ENCODE data around the gene ZSWIM5.
"Not testable (repeated sequence)": the region's sequence is repeated elsewhere in the genome, so short reads cannot be mapped to it uniquely, and the experiment has no call there.

The ZSWIM5 gene

DNA sequence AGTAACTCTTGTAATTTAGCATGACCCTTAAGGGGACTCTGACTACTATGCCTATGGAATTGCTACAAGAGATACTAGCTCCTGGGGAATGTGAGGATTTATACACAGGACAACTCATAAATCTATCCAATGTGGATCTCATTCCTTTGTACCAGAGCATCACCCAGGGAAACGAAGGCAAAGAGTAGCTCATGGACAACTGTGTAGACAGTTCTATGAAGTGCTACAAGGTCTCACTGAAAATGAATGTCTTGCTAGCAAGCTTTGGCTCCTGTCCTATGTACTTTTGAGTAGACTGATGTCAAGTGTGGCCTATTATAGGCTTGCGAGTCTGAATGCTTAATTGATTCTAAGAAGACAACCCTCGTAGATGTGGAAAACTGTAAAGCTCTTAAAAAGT is 93.7 kb downstream of the ZSWIM5 start:
- peaks cover 18 to 20% of the 10 kb centered on the region in 2 donors for H3K4me1 Mint-ChIP-seq (ENCODE audit: low read depth in 2 of 2)
- ATAC-seq (replicated peaks) (no peak), DNase-seq (no peak)
- no peaks in the 10 kb centered on the region for H3K9me3 Mint-ChIP-seq
- no peaks in the 10 kb centered on the region for H3K27me3 Mint-ChIP-seq
- H3K36me3 Mint-ChIP-seq (ENCODE audit: insufficient read depth): no peaks in the 10 kb centered on the region
- H3K27ac Mint-ChIP-seq: no peak overlapping the region
- H3K4me3 Mint-ChIP-seq: no peak overlapping the region

DNA sequence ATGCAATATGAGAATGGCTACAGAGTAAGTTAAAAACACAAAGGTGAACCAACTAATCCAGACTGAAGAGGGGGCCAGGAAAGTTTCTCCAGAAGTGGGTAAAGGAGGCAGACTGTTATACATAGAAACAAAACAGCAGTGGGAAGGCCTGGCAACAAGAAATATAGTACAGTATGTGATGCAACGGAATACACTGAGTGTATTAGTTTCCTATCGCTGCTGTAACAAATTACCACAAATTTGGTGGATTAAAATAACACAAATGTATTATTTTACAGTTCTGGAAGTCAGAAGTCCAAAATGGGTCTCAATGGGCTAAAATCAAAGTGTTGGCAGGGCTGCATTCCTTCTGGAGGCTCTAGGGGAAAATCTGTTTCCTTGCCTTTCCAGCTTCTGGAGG is 95.2 kb downstream of the ZSWIM5 start:
- Mint-ChIP-seq H3K27ac (no peak overlapping the region), H3K4me3 (no peak overlapping the region), H3K27me3 (no peaks in the 10 kb centered on the region), H3K4me1 (ENCODE audit: low read depth in 2 of 2) (peaks cover 5 to 6% of the 10 kb centered on the region in 2 donors), H3K36me3 (ENCODE audit: insufficient read depth) (no peaks in the 10 kb centered on the region), H3K9me3 (no peaks in the 10 kb centered on the region)
- DNase-seq (no peak), ATAC-seq (replicated peaks) (no peak)

- no peak overlapping the region for H3K27ac Mint-ChIP-seq
- DNase-seq (no peak), ATAC-seq (replicated peaks) (no peak)
- H3K9me3 Mint-ChIP-seq: no peaks in the 10 kb centered on the region
- H3K27me3 Mint-ChIP-seq: no peaks in the 10 kb centered on the region
- H3K4me3 Mint-ChIP-seq: no peak overlapping the region
- H3K36me3 Mint-ChIP-seq (ENCODE audit: insufficient read depth): no peaks in the 10 kb centered on the region
- peaks cover 0 to 5% of the 10 kb centered on the region in 2 donors for H3K4me1 Mint-ChIP-seq (ENCODE audit: low read depth in 2 of 2)
These were observed 98.6 kb downstream of the ZSWIM5 start for GRCh38 chr1:45107782-45108181.

DNA sequence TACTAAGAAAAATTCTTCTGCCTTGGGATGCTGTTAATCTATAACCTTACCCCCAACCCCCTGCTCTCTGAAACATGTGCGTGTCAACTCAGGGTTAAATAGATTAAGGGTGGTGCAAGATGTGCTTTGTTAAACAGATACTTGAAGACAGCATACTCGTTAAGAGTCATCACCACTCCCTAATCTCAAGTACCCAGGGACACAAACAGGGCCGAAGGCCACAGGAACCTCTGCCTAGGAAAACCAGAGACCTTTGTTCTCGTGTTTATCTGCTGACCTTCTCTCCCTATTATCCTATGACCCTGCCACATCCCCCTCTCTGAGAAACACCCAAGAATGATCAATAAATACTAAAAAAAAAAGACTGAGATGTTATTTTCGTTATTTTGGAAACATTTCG is 99.5 kb downstream of the ZSWIM5 start:
- not testable (repeated sequence) for H3K36me3 Mint-ChIP-seq (ENCODE audit: insufficient read depth); H3K27me3 Mint-ChIP-seq; H3K27ac Mint-ChIP-seq; H3K4me1 Mint-ChIP-seq (ENCODE audit: low read depth in 2 of 2); H3K4me3 Mint-ChIP-seq; DNase-seq; ATAC-seq (replicated peaks); H3K9me3 Mint-ChIP-seq

DNA sequence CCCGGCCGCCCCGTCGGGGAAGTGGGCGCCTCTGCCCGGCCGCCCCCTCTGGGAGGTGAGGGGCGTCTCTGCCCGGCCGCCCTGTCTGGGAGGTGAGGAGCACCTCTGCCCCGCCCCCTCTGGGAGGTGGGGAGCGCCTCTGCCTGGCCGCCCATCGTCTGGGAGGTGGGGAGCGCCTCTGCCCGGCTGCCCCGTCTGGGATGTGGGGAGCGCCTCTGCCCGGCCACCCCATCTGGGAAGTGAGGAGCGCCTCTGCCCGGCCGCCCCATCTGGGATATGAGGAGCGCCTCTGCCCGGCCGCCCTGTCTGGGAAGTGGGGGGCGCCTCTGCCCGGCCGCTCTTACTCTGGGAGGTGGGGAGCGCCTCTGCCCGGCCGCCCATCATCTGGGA is 100.3 kb downstream of the ZSWIM5 start:
- not testable (repeated sequence) for ATAC-seq (replicated peaks); H3K9me3 Mint-ChIP-seq

DNA sequence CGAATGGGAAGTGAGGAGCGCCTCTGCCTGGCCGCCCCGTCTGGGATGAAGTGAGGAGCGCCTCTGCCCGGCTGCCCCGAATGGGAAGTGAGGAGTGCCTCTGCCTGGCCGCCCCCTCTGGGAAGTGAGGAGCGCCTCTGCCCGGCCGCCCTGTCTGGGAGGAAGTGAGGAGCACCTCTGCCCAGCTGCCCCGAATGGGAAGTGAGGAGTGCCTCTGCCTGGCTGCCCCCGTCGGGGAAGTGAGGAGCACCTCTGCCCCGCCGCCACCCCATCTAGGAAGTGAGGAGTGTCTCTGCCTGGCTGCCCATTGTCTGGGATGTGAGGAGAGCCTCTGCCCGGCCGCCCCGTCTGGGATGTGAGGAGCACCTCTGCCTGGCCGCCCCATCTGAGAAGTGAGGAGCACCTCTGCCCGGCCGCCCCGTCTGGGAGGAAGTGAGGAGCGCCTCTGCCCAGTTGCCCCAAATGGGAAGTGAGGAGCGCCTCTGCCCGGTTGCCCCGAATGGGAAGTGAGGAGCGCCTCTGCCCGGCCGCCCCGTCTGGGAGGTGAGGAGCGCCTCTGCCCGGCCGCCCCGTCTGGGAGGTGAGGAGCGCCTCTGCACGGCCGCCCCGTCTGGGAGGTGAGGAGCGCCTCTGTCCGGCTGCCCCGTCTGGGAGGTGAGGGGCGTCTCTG is 100.8 kb downstream of the ZSWIM5 start:
- not testable (repeated sequence) for H3K4me1 Mint-ChIP-seq (ENCODE audit: low read depth in 2 of 2); H3K9me3 Mint-ChIP-seq; H3K36me3 Mint-ChIP-seq (ENCODE audit: insufficient read depth); H3K4me3 Mint-ChIP-seq; H3K27ac Mint-ChIP-seq; ATAC-seq (replicated peaks); H3K27me3 Mint-ChIP-seq; DNase-seq

More for the DNA sequence above, 100.3 kb downstream of the ZSWIM5 start:
- H3K4me3 Mint-ChIP-seq; H3K27ac Mint-ChIP-seq; H3K27me3 Mint-ChIP-seq; DNase-seq; H3K4me1 Mint-ChIP-seq (ENCODE audit: low read depth in 2 of 2); H3K36me3 Mint-ChIP-seq (ENCODE audit: insufficient read depth): not testable (repeated sequence)

DNA sequence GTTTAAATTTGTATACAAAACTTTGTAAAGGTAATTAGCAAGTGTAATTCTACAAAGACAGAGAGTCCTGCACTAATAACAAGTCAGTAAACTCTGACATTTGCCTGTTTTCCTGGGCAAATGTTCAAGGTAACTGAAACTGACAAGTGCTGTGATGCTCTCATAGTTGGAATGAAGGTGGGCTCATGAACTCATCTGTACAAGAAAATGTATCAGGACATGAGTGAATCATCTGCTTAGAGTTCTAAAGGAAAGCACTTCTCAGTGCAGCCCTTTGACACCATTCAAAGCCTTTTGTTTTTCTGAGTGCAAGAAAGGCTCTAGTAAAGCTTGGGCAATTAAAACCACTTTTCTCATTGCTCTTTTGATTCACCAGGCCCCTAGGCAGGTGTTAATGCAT is 102.9 kb downstream of the ZSWIM5 start:
- ATAC-seq (replicated peaks): no peak
- Mint-ChIP-seq H3K4me1 (ENCODE audit: low read depth in 2 of 2) (peaks cover 0 to 5% of the 10 kb centered on the region in 2 donors), H3K36me3 (ENCODE audit: insufficient read depth) (no peaks in the 10 kb centered on the region), H3K27me3 (peaks cover 8 to 17% of the 10 kb centered on the region in 2 donors), H3K9me3 (no peaks in the 10 kb centered on the region), H3K4me3 (no peak overlapping the region), H3K27ac (no peak overlapping the region)
- no peak for DNase-seq

- ATAC-seq (replicated peaks): no peak
- no peak for DNase-seq
- Mint-ChIP-seq H3K4me3 (no peak overlapping the region), H3K4me1 (ENCODE audit: low read depth in 2 of 2) (peaks cover 0 to 9% of the 10 kb centered on the region in 2 donors), H3K36me3 (ENCODE audit: insufficient read depth) (no peaks in the 10 kb centered on the region), H3K27me3 (peaks cover 8 to 23% of the 10 kb centered on the region in 2 donors), H3K9me3 (no peaks in the 10 kb centered on the region), H3K27ac (no peak overlapping the region)
These were observed 104.5 kb downstream of the ZSWIM5 start for GRCh38 chr1:45101947-45102346.

GRCh38 chr1:45101528-45101927 is 104.9 kb downstream of the ZSWIM5 start:
- H3K4me3 Mint-ChIP-seq; H3K4me1 Mint-ChIP-seq (ENCODE audit: low read depth in 2 of 2); H3K9me3 Mint-ChIP-seq; DNase-seq; H3K36me3 Mint-ChIP-seq (ENCODE audit: insufficient read depth); H3K27ac Mint-ChIP-seq; ATAC-seq (replicated peaks): not testable (repeated sequence)
- peaks cover 8 to 23% of the 10 kb centered on the region in 2 donors for H3K27me3 Mint-ChIP-seq

- H3K4me1 Mint-ChIP-seq (ENCODE audit: low read depth in 2 of 2): peaks cover 0 to 4% of the 10 kb centered on the region in 2 donors
- H3K27ac Mint-ChIP-seq: no peak overlapping the region
- ATAC-seq (replicated peaks) (no peak), DNase-seq (no peak)
- H3K9me3 Mint-ChIP-seq: no peaks in the 10 kb centered on the region
- peaks cover 8 to 23% of the 10 kb centered on the region in 2 donors for H3K27me3 Mint-ChIP-seq
- H3K36me3 Mint-ChIP-seq (ENCODE audit: insufficient read depth): no peaks in the 10 kb centered on the region
- no peak overlapping the region for H3K4me3 Mint-ChIP-seq
These were observed 108.5 kb downstream of the ZSWIM5 start for GRCh38 chr1:45097944-45098343.

GRCh38 chr1:45097079-45097478 is 109.3 kb downstream of the ZSWIM5 start:
- Mint-ChIP-seq H3K9me3 (no peaks in the 10 kb centered on the region), H3K4me3 (no peak overlapping the region), H3K27ac (no peak overlapping the region), H3K27me3 (peaks cover 8 to 23% of the 10 kb centered on the region in 2 donors), H3K4me1 (ENCODE audit: low read depth in 2 of 2) (peaks cover 0 to 4% of the 10 kb centered on the region in 2 donors), H3K36me3 (ENCODE audit: insufficient read depth) (no peaks in the 10 kb centered on the region)
- ATAC-seq (replicated peaks) (no peak), DNase-seq (no peak)

DNA sequence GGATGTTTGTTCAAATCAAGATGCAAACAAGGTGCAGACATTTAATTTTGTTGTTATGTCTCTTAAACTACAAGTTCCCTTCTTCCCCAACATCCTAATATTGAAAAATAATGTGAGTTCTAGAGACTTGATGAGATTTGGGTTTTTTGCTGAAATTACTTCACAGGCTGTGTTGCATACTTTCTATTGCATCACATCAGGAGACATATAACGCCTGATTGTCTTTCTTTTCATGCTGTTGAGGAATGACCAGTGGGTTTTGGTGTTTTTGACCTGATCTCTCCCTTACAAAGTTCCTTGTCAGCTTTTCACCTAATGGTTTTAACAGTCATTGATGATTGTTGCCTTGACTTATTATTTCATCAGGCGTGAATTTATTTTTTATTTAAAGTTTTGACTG is 111.0 kb downstream of the ZSWIM5 start:
- peaks cover 8 to 23% of the 10 kb centered on the region in 2 donors for H3K27me3 Mint-ChIP-seq
- H3K9me3 Mint-ChIP-seq: no peaks in the 10 kb centered on the region
- no peaks in the 10 kb centered on the region for H3K36me3 Mint-ChIP-seq (ENCODE audit: insufficient read depth)
- H3K4me1 Mint-ChIP-seq (ENCODE audit: low read depth in 2 of 2): peaks cover 0 to 4% of the 10 kb centered on the region in 2 donors
- H3K27ac Mint-ChIP-seq: no peak overlapping the region
- H3K4me3 Mint-ChIP-seq: no peak overlapping the region
- no peak for DNase-seq
- no peak for ATAC-seq (replicated peaks)

DNA sequence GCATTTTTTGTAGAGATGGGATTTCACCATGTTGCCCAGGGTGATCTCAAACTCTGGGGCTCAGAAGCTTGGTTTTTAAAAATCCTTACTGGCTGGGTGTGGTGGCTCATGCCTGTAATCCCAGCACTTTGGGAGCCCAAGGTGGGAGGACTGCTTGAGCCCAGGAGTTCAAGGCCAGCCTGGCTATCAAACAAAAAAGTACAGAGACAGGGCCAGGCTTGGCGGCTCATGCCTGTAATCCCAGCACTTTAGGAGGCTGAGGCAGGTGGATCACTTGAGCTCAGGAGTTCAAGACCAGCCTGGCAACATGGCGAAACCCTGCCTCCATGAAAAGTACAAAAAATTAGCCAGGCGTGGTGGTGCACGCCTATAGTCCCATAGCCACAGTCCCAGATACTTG is 112.0 kb downstream of the ZSWIM5 start:
- H3K27me3 Mint-ChIP-seq: peaks cover under 1 to 15% of the 10 kb centered on the region in 2 donors
- H3K36me3 Mint-ChIP-seq (ENCODE audit: insufficient read depth); H3K4me1 Mint-ChIP-seq (ENCODE audit: low read depth in 2 of 2); H3K27ac Mint-ChIP-seq; ATAC-seq (replicated peaks); H3K9me3 Mint-ChIP-seq; H3K4me3 Mint-ChIP-seq; DNase-seq: not testable (repeated sequence)

GRCh38 chr1:45093334-45093733 is 113.1 kb downstream of the ZSWIM5 start:
- Mint-ChIP-seq H3K36me3 (ENCODE audit: insufficient read depth) (no peaks in the 10 kb centered on the region), H3K9me3 (no peaks in the 10 kb centered on the region), H3K27me3 (peaks cover 0 to 4% of the 10 kb centered on the region in 2 donors), H3K4me3 (no peak overlapping the region), H3K4me1 (ENCODE audit: low read depth in 2 of 2) (peaks cover 0 to 4% of the 10 kb centered on the region in 2 donors), H3K27ac (no peak overlapping the region)
- ATAC-seq (replicated peaks) (no peak), DNase-seq (no peak)

All from effector memory CD8-positive, alpha-beta T cell (primary cell).